OCI-LY7 (cell line): Measurements from ENCODE around the gene SND1. TPM values are rescaled to one million over a fixed set of nuclear protein-coding genes. Genes with fewer than 3 reads are reported as not detected.

Experiments
- BruUV-seq: library from RNA; stranded (reverse); fragments of 400-500 nt; replicated peaks from 2 replicates; lab custom pipeline; 2021; lab: Mats Ljungman, UMichigan
- CTCF ChIA-PET: fragments of 300-600 bp; sonication (Branson Sonifier 250); formaldehyde crosslinking; loops from one replicate; lab custom pipeline; 2022; ENCODE audit warnings: antibody characterized with exemption; ENCODE audit not compliant: unreplicated experiment; lab: Charles Lee
- POLR2A ChIA-PET: fragments of 300-600 bp; sonication (Branson Sonifier 250); formaldehyde crosslinking; loops from one replicate; lab custom pipeline; 2022; ENCODE audit warnings: antibody characterized with exemption; lab: Charles Lee
- DNase-seq: peaks from one replicate; pipeline ENCODE4 v3.0.0-alpha.2; 2015; ENCODE audit warnings: low spot score
- H2AFZ ChIP-seq: fragments of 200-600 bp; sonication (generic), shearing (Covaris generic); 2 replicates; pipeline ENCODE4 v1.6.1; 2014; ENCODE audit warnings: mild to moderate bottlenecking, antibody characterized with exemption, low read length, moderate library complexity
- H3K27ac ChIP-seq: fragments of 200-600 bp; sonication (generic); 2 replicates; pipeline ENCODE4 v1.5.1; 2014; ENCODE audit warnings: mixed run types, low read depth, mild to moderate bottlenecking, moderate library complexity, low read length, inconsistent platforms; ENCODE audit not compliant: poor library complexity, severe bottlenecking
- H3K36me3 ChIP-seq: fragments of 200-600 bp; sonication (generic); 2 replicates; pipeline ENCODE4 v1.6.1; 2014; ENCODE audit warnings: mild to moderate bottlenecking, antibody characterized with exemption, low read length, moderate library complexity, mixed read lengths; ENCODE audit not compliant: insufficient read depth
- H3K4me1 ChIP-seq: fragments of 200-600 bp; sonication (generic); 2 replicates; pipeline ENCODE4 v1.5.1; 2014; ENCODE audit warnings: mild to moderate bottlenecking, low read length; ENCODE audit not compliant: insufficient read depth, poor library complexity, severe bottlenecking
- H3K4me2 ChIP-seq: fragments of 200-600 bp; sonication (generic); 2 replicates; pipeline ENCODE4 v1.6.1; 2014; ENCODE audit warnings: mild to moderate bottlenecking, low read length
- H3K4me3 ChIP-seq: fragments of 200-600 bp; sonication (generic); 2 replicates; pipeline ENCODE4 v1.5.1; 2014; ENCODE audit warnings: mild to moderate bottlenecking, low read depth, low read length; ENCODE audit not compliant: poor library complexity, severe bottlenecking
- H3K79me2 ChIP-seq: fragments of 200-600 bp; sonication (generic); 2 replicates; pipeline ENCODE4 v1.6.1; 2016; ENCODE audit warnings: low read depth, mild to moderate bottlenecking, low read length, moderate library complexity, mixed read lengths; ENCODE audit not compliant: insufficient read depth
- H3K9me2 ChIP-seq: fragments of 200-600 bp; sonication (generic); 2 replicates; pipeline ENCODE4 v1.6.1; 2016; ENCODE audit warnings: mild to moderate bottlenecking, low read length, mixed read lengths; ENCODE audit not compliant: insufficient read depth
- H3K9me3 ChIP-seq: fragments of 200-600 bp; sonication (generic); 2 replicates; pipeline ENCODE4 v1.6.1; 2014; ENCODE audit warnings: mild to moderate bottlenecking, mixed run types, low read length, mixed read lengths
- H4K20me1 ChIP-seq: fragments of 200-600 bp; sonication (generic); 2 replicates; pipeline ENCODE4 v1.6.1; 2014; ENCODE audit warnings: mild to moderate bottlenecking, antibody characterized with exemption, low read length, moderate library complexity, mixed read lengths; ENCODE audit not compliant: insufficient read depth
- EZH2phosphoT487 ChIP-seq: fragments of 200-600 bp; sonication (generic); IDR thresholded peaks from 2 replicates; pipeline ENCODE4 v1.6.1; 2018; ENCODE audit warnings: low read depth, borderline replicate concordance, mild to moderate bottlenecking, mixed run types, antibody characterized with exemption, low read length, moderate library complexity, mixed read lengths
- intact Hi-C: fragments of 100-400 bp; cut with micrococcal nuclease; formaldehyde crosslinking; loops from one replicate; pipeline ENCODE4 v1.10.0; 2022; ENCODE audit not compliant: unreplicated experiment
- total RNA-seq, 2 experiments: library from RNA; depleted of rRNA in 1 of 2; stranded (reverse); fragments of >200 nt in 1 of 2; shearing (Covaris generic) in 1 of 2; gene quantifications; 2 replicates each; pipeline ENCODE4 v1.2.3, GENCODE V29; 2014 to 2022
- TF ChIP-seq, protein P1 (sequence below): fragments of 200-600 bp; sonication (generic); conservative IDR thresholded peaks from 2 replicates; pipeline ENCODE4 v1.5.1; 2014; ENCODE audit warnings: mild to moderate bottlenecking, antibody characterized with exemption, low read length, moderate library complexity, mixed read lengths

Gene SND1
- total RNA-seq, 2 experiments from 2014 or later, result 111 to 221 TPM

GRCh38 chr7:128022631-128023532, 370.9 kb downstream of the SND1 start:
- ChIA-PET POLR2A (interaction anchor here (0.6 to 1.1 kb wide), 2 partner anchors 196 to 202 kb away, joined by 3 to 5 read pairs; no protein-coding TSS in a partner anchor), CTCF (no interaction called here)
- Histone ChIP-seq H3K9me2 (no peaks in the 10 kb centered on the region), H3K4me2 (no peak overlapping the region), H3K79me2 (no peaks in the 10 kb centered on the region), H3K9me3 (no peaks in the 10 kb centered on the region), H3K36me3 (peaks cover 27% of the 10 kb centered on the region), H3K4me3 (no peak overlapping the region), H2AFZ (no peak overlapping the region), H3K27ac (no peak overlapping the region), H3K4me1 (no peaks in the 10 kb centered on the region), H4K20me1 (peaks cover 9% of the 10 kb centered on the region; the same call in 1 of the 2 replicates)
- intact Hi-C loops, result loop anchor here (5.0 kb wide), 1 partner anchor 184 kb away; no protein-coding TSS in a partner anchor
- DNase-seq, result no peak
- TF ChIP-seq EZH2phosphoT487, result no peak
- TF ChIP-seq, protein P1, sequence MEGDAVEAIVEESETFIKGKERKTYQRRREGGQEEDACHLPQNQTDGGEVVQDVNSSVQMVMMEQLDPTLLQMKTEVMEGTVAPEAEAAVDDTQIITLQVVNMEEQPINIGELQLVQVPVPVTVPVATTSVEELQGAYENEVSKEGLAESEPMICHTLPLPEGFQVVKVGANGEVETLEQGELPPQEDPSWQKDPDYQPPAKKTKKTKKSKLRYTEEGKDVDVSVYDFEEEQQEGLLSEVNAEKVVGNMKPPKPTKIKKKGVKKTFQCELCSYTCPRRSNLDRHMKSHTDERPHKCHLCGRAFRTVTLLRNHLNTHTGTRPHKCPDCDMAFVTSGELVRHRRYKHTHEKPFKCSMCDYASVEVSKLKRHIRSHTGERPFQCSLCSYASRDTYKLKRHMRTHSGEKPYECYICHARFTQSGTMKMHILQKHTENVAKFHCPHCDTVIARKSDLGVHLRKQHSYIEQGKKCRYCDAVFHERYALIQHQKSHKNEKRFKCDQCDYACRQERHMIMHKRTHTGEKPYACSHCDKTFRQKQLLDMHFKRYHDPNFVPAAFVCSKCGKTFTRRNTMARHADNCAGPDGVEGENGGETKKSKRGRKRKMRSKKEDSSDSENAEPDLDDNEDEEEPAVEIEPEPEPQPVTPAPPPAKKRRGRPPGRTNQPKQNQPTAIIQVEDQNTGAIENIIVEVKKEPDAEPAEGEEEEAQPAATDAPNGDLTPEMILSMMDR, result no peak
- no TSS peak for BruUV-seq

DNA sequence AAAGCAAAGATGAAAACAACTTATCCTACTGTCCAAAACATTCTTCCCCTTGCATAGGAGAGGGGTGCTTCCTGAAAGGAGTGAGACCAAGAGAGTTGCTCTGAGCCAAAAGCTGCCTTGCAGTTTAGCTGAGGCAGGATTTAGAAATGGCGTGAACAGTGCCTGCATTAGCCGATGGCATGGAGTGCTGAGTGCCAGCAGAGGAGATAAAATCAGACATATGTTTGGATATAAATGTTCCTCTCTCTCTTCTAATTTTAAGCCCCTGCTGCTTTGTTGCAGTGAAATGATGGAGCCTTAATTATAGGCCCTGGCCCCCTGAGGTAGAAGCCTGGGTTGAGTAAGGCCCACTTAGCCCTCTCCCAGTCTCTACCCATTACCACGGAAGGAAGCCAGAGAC, 372.2 kb downstream of the SND1 start:
- H3K4me3 ChIP-seq, result no peak overlapping the region
- intact Hi-C loops, result loop anchor here (5.0 kb wide), 1 partner anchor 183 kb away; no protein-coding TSS in a partner anchor
- H2AFZ ChIP-seq, result no peak overlapping the region
- BruUV-seq, result no TSS peak
- no peak overlapping the region for H3K4me2 ChIP-seq
- H3K9me3 ChIP-seq, result no peaks in the 10 kb centered on the region
- H3K36me3 ChIP-seq, result peaks cover 26% of the 10 kb centered on the region
- no peaks in the 10 kb centered on the region for H3K4me1 ChIP-seq
- no peak overlapping the region for H3K27ac ChIP-seq
- no peaks in the 10 kb centered on the region for H3K9me2 ChIP-seq
- DNase-seq, result no peak
- POLR2A ChIA-PET, result interaction anchor here (0.7 to 1.3 kb wide), 3 partner anchors 11 to 97 kb away, joined by 3 to 4 read pairs (median 3); no protein-coding TSS in a partner anchor
- no peak for TF ChIP-seq EZH2phosphoT487
- TF ChIP-seq, protein P1, result no peak
- CTCF ChIA-PET, result no interaction called here
- peaks cover 9% of the 10 kb centered on the region; the same call in 1 of the 2 replicates for H4K20me1 ChIP-seq
- H3K79me2 ChIP-seq, result no peaks in the 10 kb centered on the region
